Measurements from ENCODE around the gene C1orf210. TPM values are rescaled to one million over a fixed set of nuclear protein-coding genes. Genes with fewer than 3 reads are reported as not detected.

C1orf210 gene
- total and polyA plus RNA-seq, 11 donors, result not detected

DNA sequence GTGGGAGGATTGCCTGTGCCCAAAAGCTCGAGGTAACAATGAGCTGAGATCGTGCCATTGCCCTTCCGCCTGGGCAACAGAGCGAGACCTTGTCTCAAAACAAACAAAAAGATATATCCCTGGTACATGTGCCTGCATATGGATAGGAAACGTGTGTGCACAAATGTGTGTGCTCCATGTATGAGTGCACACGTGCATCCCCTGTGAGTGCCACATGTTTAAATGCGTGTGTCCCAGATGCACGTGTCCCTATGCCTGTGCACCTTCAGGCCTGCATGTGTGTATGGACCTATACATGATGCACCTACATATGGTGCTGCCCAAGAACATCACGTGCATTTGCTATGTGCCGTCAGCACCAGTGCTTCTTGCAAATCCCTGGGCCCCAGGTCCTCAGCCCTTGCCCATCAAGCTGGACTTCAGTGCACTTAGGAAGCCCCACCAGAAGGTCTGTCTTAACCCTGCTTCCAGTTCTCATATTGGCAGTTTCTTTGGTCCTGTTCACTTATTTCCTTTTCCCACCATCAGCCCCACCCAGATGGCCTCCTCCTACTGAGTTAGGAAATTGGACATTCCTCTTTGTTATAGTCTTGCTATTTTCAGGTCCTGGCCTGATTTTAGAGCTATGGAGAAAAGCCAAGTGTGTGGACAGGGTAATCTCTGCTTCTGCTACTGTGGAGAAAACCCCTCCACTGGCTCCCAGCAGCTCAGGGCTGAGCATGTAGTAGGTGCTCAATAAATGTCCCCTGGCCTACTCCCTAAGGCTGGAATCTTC is 30.8 kb upstream of the C1orf210 start:
- Histone ChIP-seq H3K36me3 (peaks cover 0 to 62% (median 7%) of the 10 kb centered on the region in 9 donors), H3K27ac (no peak overlapping the region), H3K4me3 (no peak overlapping the region), H3K9me3 (no peaks in the 10 kb centered on the region), H3K4me1 (no peaks in the 10 kb centered on the region), H3K27me3 (no peaks in the 10 kb centered on the region)
- TF ChIP-seq CTCF (IDR thresholded peaks at IDR 0.05), result no peak
- no peak for TF ChIP-seq POLR2A (IDR thresholded peaks at IDR 0.05)
- 88 to 92% (median 90%) methylated on average over 9 to 10 of the region's 10 CpGs for WGBS, 4 donors
- no peak for ATAC-seq
- no peak for DNase-seq
- intact Hi-C loops (cut with DNase I), result no loop called here

DNA sequence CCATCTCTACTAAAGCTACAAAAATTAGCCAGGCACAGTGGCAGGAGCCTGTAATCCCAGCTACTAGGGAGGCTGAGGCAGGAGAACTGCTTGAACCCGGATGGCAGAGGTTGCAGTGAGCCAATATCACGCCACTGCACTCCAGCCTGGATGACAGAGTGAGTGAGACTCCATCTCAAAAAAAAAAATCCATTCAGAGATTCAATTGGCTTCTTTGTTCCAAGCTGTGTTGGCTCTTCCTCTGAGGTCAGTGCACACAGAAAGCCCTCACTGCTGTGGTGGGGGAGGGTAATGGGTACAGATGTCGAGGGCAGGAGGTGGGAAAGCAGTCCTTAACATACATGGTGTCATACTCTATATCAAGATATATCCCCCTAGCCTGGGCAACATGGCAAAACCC is 30.1 kb upstream of the C1orf210 start:
- TF ChIP-seq CTCF (IDR thresholded peaks at IDR 0.05) (no peak), POLR2A (IDR thresholded peaks at IDR 0.05) (no peak)
- WGBS, 4 donors, result 89 to 95% (median 92%) methylated on average over 3 of the region's 3 CpGs

DNA sequence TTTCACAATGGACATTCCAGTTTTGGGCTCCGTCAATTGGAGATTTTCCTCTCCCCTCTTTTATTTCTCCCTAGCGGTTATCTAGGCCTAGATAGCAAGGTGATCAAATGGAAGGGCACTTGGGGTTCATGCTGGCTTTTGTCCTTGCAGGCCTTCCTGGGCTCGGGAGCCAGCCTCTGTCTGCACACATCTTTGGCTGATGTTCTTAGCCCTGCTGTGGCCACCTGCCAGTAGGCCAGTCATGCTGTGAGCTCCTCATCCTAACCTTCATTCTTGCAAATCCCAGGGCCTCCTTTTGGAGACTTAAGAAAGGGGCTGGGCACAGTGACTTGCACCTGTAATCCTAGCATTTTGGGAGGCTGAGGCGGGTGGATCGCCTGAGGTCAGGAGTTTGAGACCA is 28.9 kb upstream of the C1orf210 start:
- WGBS, 4 donors, result 92 to 99% (median 95%) methylated on average over 5 of the region's 5 CpGs
- Histone ChIP-seq H3K9me3 (no peaks in the 10 kb centered on the region), H3K4me3 (no peak overlapping the region), H3K27ac (no peak overlapping the region), H3K4me1 (peaks cover 0 to 7% (median 0%) of the 10 kb centered on the region in 12 donors), H3K36me3 (peaks cover 0 to 64% (median 7%) of the 10 kb centered on the region in 9 donors), H3K27me3 (no peaks in the 10 kb centered on the region)
- no peak for ATAC-seq
- DNase-seq, result no peak
- no peak for TF ChIP-seq CTCF (IDR thresholded peaks at IDR 0.05)
- TF ChIP-seq POLR2A (IDR thresholded peaks at IDR 0.05), result no peak
- intact Hi-C loops (cut with DNase I), result no loop called here

More for the DNA sequence above, 30.1 kb upstream of the C1orf210 start:
- no peaks in the 10 kb centered on the region for H3K9me3 ChIP-seq
- H3K27me3 ChIP-seq, result no peaks in the 10 kb centered on the region
- H3K36me3 ChIP-seq, result peaks cover 0 to 63% (median 7%) of the 10 kb centered on the region in 9 donors
- DNase-seq (no peak), ATAC-seq (no peak)
- intact Hi-C loops (cut with DNase I), result no loop called here
- no peak overlapping the region for H3K27ac ChIP-seq
- H3K4me1 ChIP-seq, result peaks cover 0 to 3% (median 0%) of the 10 kb centered on the region in 12 donors
- H3K4me3 ChIP-seq, result no peak overlapping the region

- Histone ChIP-seq H3K27me3 (no peaks in the 10 kb centered on the region), H3K9me3 (no peaks in the 10 kb centered on the region), H3K36me3 (peaks cover 0 to 64% (median 7%) of the 10 kb centered on the region in 9 donors), H3K4me3 (no peak overlapping the region), H3K4me1 (peaks cover 0 to 9% (median 0%) of the 10 kb centered on the region in 12 donors), H3K27ac (no peak overlapping the region)
- WGBS, 4 donors, result 94 to 97% (median 94%) methylated on average over 10 of the region's 10 CpGs
- TF ChIP-seq CTCF (IDR thresholded peaks at IDR 0.05), result no peak
- intact Hi-C loops (cut with DNase I), result no loop called here
- no peak for ATAC-seq
- DNase-seq, result no peak
These were observed 28.4 kb upstream of the C1orf210 start for GRCh38 chr1:43313771-43314170.
